ENCODE data around the gene BMX.

DNA sequence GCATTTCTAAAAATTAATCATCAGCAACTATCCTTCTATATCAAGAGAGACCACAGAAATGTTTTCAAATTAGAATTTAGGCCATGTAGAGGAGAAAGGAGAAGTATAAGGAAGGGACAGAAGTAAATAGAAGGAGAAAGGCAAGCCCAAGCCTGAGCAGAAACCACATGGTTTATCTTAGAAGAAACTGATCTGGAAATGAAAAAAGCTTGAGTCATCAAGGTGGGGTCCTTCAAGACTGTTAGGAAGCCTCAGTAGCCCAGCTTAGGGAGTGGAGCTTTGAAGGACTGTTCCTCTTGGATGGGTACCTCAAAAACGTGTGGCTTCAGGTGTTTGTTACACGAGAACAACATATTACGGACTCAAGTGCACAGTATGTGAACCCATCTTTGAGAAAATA is 4.5 kb downstream of the BMX start:
- TF ChIP-seq, protein P1, sequence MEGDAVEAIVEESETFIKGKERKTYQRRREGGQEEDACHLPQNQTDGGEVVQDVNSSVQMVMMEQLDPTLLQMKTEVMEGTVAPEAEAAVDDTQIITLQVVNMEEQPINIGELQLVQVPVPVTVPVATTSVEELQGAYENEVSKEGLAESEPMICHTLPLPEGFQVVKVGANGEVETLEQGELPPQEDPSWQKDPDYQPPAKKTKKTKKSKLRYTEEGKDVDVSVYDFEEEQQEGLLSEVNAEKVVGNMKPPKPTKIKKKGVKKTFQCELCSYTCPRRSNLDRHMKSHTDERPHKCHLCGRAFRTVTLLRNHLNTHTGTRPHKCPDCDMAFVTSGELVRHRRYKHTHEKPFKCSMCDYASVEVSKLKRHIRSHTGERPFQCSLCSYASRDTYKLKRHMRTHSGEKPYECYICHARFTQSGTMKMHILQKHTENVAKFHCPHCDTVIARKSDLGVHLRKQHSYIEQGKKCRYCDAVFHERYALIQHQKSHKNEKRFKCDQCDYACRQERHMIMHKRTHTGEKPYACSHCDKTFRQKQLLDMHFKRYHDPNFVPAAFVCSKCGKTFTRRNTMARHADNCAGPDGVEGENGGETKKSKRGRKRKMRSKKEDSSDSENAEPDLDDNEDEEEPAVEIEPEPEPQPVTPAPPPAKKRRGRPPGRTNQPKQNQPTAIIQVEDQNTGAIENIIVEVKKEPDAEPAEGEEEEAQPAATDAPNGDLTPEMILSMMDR (IDR thresholded peaks at IDR 0.05), result no peak
- no peak for TF ChIP-seq POLR2A (IDR thresholded peaks at IDR 0.05)
- no peak for TF ChIP-seq POLR2AphosphoS5 (IDR thresholded peaks at IDR 0.05)
- TF ChIP-seq EP300 (IDR thresholded peaks at IDR 0.05), result no peak

Data from gastroesophageal sphincter (tissue), 3 donors.